Measurements from ENCODE around the gene EHD4.

DNA sequence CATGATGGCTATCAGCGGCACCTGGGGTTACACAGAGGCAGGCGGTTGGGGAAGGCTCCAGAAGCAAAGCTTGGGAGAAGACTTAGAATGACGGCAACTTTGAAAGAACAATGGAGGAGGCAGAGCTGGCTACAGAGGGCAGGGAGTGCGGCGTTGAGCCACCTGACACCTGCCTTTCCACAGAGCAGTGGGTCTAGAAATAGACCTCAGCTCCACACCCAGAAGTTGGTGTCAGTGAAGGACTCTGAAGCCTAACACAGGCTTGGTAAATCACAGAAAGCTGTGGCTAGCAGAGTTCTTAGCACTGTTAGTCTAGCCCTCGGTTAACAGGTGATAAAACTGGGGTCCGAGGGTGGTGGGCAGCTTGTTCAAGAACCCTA, 23.1 kb upstream of the EHD4 start:
- TF ChIP-seq, protein P1, sequence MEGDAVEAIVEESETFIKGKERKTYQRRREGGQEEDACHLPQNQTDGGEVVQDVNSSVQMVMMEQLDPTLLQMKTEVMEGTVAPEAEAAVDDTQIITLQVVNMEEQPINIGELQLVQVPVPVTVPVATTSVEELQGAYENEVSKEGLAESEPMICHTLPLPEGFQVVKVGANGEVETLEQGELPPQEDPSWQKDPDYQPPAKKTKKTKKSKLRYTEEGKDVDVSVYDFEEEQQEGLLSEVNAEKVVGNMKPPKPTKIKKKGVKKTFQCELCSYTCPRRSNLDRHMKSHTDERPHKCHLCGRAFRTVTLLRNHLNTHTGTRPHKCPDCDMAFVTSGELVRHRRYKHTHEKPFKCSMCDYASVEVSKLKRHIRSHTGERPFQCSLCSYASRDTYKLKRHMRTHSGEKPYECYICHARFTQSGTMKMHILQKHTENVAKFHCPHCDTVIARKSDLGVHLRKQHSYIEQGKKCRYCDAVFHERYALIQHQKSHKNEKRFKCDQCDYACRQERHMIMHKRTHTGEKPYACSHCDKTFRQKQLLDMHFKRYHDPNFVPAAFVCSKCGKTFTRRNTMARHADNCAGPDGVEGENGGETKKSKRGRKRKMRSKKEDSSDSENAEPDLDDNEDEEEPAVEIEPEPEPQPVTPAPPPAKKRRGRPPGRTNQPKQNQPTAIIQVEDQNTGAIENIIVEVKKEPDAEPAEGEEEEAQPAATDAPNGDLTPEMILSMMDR (IDR thresholded peaks at IDR 0.05): no peak
- no peak for TF ChIP-seq POLR2AphosphoS5 (IDR thresholded peaks at IDR 0.05)
- no peak for TF ChIP-seq EP300 (IDR thresholded peaks at IDR 0.05)
- no peak for TF ChIP-seq POLR2A (IDR thresholded peaks at IDR 0.05)

Measured in gastroesophageal sphincter (tissue), 3 donors.